Endothelial cell (in vitro differentiated cells): Measurements from ENCODE around the gene BSPRY. TPM values are rescaled to one million over a fixed set of nuclear protein-coding genes. Genes with fewer than 3 reads are reported as not detected.

Experiments
- DNase-seq: peaks from one replicate; pipeline ENCODE4 v3.0.0; 2021; ENCODE audit warnings: low spot score
- H3K27ac Mint-ChIP-seq: one replicate; pipeline ENCODE4 v1.8.0; 2021; ENCODE audit warnings: mixed read lengths, inconsistent platforms; ENCODE audit not compliant: unreplicated experiment
- H3K27me3 Mint-ChIP-seq: one replicate; pipeline ENCODE4 v1.8.0; 2021; ENCODE audit warnings: mild to moderate bottlenecking, moderate library complexity, mixed read lengths, inconsistent platforms; ENCODE audit not compliant: unreplicated experiment
- H3K36me3 Mint-ChIP-seq: one replicate; pipeline ENCODE4 v1.8.0; 2021; ENCODE audit warnings: mild to moderate bottlenecking, low read depth, mixed read lengths, inconsistent platforms; ENCODE audit not compliant: unreplicated experiment
- H3K4me1 Mint-ChIP-seq: one replicate; pipeline ENCODE4 v1.8.0; 2021; ENCODE audit warnings: mild to moderate bottlenecking, mixed read lengths, inconsistent platforms; ENCODE audit not compliant: unreplicated experiment
- H3K4me3 Mint-ChIP-seq: one replicate; pipeline ENCODE4 v1.8.0; 2021; ENCODE audit warnings: mild to moderate bottlenecking, mixed read lengths, inconsistent platforms; ENCODE audit not compliant: unreplicated experiment
- H3K9me3 Mint-ChIP-seq: one replicate; pipeline ENCODE4 v1.8.0; 2021; ENCODE audit warnings: mixed read lengths, inconsistent platforms; ENCODE audit not compliant: unreplicated experiment
- total RNA-seq: library from RNA; stranded (reverse); fragmentation: NEBNext Ultra II Directional; extraction: Animal tissue kit (Norgen Biotek cat#: 25700); gene quantifications from one replicate; pipeline ENCODE4 v1.2.1, GENCODE V29; 2021; ENCODE audit not compliant: unreplicated experiment
- TF ChIP-seq, protein P1 (sequence below): fragments of 200-600 bp; sonication (generic); IDR thresholded peaks from one replicate; pipeline ENCODE4 v1.5.0; 2021; ENCODE audit warnings: antibody characterized with exemption; ENCODE audit not compliant: unreplicated experiment

BSPRY gene
- total RNA-seq, 1 donor from 2014 or later: 0.15 TPM

- Mint-ChIP-seq H3K36me3 (no peaks in the 10 kb centered on the region), H3K4me3 (no peak overlapping the region), H3K9me3 (no peaks in the 10 kb centered on the region), H3K4me1 (no peaks in the 10 kb centered on the region), H3K27ac (no peak overlapping the region), H3K27me3 (peaks cover 2% of the 10 kb centered on the region)
- TF ChIP-seq, protein P1, sequence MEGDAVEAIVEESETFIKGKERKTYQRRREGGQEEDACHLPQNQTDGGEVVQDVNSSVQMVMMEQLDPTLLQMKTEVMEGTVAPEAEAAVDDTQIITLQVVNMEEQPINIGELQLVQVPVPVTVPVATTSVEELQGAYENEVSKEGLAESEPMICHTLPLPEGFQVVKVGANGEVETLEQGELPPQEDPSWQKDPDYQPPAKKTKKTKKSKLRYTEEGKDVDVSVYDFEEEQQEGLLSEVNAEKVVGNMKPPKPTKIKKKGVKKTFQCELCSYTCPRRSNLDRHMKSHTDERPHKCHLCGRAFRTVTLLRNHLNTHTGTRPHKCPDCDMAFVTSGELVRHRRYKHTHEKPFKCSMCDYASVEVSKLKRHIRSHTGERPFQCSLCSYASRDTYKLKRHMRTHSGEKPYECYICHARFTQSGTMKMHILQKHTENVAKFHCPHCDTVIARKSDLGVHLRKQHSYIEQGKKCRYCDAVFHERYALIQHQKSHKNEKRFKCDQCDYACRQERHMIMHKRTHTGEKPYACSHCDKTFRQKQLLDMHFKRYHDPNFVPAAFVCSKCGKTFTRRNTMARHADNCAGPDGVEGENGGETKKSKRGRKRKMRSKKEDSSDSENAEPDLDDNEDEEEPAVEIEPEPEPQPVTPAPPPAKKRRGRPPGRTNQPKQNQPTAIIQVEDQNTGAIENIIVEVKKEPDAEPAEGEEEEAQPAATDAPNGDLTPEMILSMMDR: no peak
- DNase-seq: no peak
These were observed 41.9 kb upstream of the BSPRY start for GRCh38 chr9:113307396-113307975.

DNA sequence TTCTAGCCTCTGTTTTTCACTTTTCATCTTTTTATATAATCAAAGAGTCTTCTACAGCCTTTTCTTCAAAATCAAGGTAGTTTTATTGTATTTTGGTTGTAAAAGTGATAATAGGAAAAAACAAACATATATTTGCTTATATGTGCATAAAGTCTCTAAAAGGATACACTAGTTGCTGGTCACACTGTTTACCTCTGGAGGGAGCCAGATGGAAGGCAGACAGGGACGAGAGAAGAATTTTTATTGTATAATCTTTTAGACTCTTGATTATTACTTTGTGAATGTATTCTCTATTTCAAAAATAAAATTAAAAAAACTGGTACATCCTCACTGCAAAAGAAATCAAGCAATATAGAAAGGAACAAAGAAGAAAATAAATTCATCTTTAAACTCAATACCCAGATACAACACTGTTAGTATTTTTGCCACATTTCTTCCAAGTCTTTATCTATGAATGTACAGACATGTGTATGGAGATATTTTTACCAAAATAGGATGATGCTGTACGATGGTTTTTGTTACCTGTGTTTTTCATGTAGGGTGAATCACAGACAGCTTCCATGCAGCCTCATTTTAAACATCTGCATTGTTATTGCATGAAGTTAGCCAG, 40.0 kb upstream of the BSPRY start:
- no peak for DNase-seq
- no peaks in the 10 kb centered on the region for H3K4me1 Mint-ChIP-seq

DNA sequence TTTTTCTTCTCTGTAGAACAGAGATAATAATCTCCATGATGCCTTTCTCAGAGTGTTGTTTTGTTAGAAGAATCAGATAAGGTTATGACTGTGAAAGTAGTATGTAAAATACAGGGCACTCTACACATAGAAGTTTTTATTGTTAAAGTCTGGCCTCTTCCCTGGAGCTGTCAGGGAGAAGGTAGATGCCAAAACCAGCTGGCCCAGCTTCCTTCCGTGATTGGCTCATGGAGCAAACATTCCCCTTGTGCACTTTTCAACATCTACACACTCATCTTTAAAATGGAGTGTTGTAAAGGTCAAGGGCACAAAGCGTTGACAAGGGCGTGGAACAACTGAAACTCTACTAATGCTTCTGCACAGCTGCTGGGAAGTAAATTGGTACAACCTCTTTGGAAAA, 38.8 kb upstream of the BSPRY start:
- Mint-ChIP-seq H3K4me1 (no peaks in the 10 kb centered on the region), H3K27ac (no peak overlapping the region), H3K36me3 (no peaks in the 10 kb centered on the region), H3K9me3 (no peaks in the 10 kb centered on the region), H3K4me3 (no peak overlapping the region), H3K27me3 (no peaks in the 10 kb centered on the region)
- TF ChIP-seq, protein P1: no peak
- no peak for DNase-seq

More for the DNA sequence above, 40.0 kb upstream of the BSPRY start:
- H3K9me3 Mint-ChIP-seq: no peaks in the 10 kb centered on the region
- H3K27me3 Mint-ChIP-seq: no peaks in the 10 kb centered on the region
- H3K27ac Mint-ChIP-seq: no peak overlapping the region
- H3K36me3 Mint-ChIP-seq: no peaks in the 10 kb centered on the region
- TF ChIP-seq, protein P1: peak; percentile 19
- no peak overlapping the region for H3K4me3 Mint-ChIP-seq

DNA sequence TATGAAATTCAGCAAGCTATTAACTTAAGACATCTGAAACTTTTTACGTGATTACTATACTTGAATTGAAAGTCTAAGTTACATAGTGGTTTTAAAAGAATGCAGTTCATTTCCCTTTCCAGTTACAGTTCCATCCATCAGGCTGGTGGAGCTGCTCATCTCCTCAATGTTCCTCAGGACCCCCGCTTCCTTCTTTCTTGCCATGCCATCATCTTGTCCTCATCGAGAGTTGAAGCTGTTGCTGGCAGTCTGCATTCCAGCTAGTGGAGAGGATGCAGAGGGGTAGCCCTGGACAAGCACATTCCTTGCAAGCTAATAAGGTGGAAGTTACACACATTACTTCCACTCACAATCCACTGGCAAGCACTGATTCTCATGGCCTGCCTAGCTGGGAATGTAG, 37.4 kb upstream of the BSPRY start:
- H3K36me3 Mint-ChIP-seq: no peaks in the 10 kb centered on the region
- TF ChIP-seq, protein P1: no peak
- no peak overlapping the region for H3K27ac Mint-ChIP-seq
- H3K9me3 Mint-ChIP-seq: no peaks in the 10 kb centered on the region
- DNase-seq: no peak
- H3K27me3 Mint-ChIP-seq: no peaks in the 10 kb centered on the region
- H3K4me3 Mint-ChIP-seq: no peak overlapping the region
- no peaks in the 10 kb centered on the region for H3K4me1 Mint-ChIP-seq

DNA sequence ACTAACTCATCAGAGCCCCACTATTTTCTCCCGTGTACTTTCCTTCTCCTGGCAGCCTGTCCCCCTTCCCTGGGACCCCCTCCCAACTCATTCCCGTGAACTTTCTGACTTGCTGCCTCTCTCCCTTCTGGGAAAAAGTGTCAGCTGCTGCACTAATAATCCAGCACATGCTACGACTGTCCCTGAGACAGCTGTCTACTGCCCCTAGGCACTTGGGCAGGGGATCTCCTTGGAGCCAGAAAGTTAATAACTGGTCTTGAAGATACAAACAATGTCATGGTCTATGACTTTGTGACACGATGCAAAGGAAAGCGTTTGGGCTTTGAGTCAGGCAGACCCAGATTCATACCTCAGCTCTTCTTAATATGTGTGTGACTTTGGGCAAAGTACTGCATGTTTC, 36.1 kb upstream of the BSPRY start:
- no peaks in the 10 kb centered on the region for H3K27me3 Mint-ChIP-seq
- H3K4me3 Mint-ChIP-seq: no peak overlapping the region
- H3K9me3 Mint-ChIP-seq: no peaks in the 10 kb centered on the region
- H3K27ac Mint-ChIP-seq: no peak overlapping the region
- no peak for DNase-seq
- no peaks in the 10 kb centered on the region for H3K36me3 Mint-ChIP-seq
- H3K4me1 Mint-ChIP-seq: no peaks in the 10 kb centered on the region
- TF ChIP-seq, protein P1: no peak
